Peyer's patch (tissue), 4 donors: ENCODE data around the gene SIT1.

Experiments
- CTCF ChIP-seq, 6 experiments: fragments of 450-650 bp in 4 of 6; fragments of 200-600 bp in 2 of 6; sonication (generic) in 1 of 6; IDR thresholded peaks; one replicate each; pipeline ENCODE4 v1.5.1; 2017 to 2019; ENCODE audit warnings: antibody characterized with exemption in 6 of 6, mild to moderate bottlenecking in 3 of 6, moderate library complexity in 1 of 6
- POLR2A ChIP-seq, 2 donors: fragments of 450-650 bp; IDR thresholded peaks; one replicate each; pipeline ENCODE4 v1.5.1; 2017; ENCODE audit warnings: antibody characterized with exemption in 2 of 2, mild to moderate bottlenecking in 2 of 2, moderate library complexity in 2 of 2

GRCh38 chr9:35617548-35617947 is 33.2 kb downstream of the SIT1 start:
- no peak for TF ChIP-seq POLR2A (IDR thresholded peaks at IDR 0.05)
- TF ChIP-seq CTCF (IDR thresholded peaks at IDR 0.05) = no peak
